IMR-90 (cell line): ENCODE measurements around the gene SEC23A. TPM values are rescaled to one million over a fixed set of nuclear protein-coding genes. Genes with fewer than 3 reads are reported as not detected.

Experiments used
- ATAC-seq: fragments of 200-7000 bp; cut with Tn5 transposase; 2 replicates; pipeline ENCODE4 v1.9.1; 2020; ENCODE audit warnings: low read depth, mild to moderate bottlenecking, moderate library complexity
- BruUV-seq: library from RNA; stranded (reverse); fragments of 400-500 nt; replicated peaks from 2 replicates; lab custom pipeline; 2021; lab: Mats Ljungman, UMichigan
- CTCF ChIA-PET: fragments of 300-600 bp; formaldehyde crosslinking; extraction: SDS; loops from one replicate; lab custom pipeline; 2021; ENCODE audit warnings: antibody characterized with exemption; lab: Yijun Ruan, JAX
- POLR2A ChIA-PET: fragments of 300-600 bp; sonication (Branson Sonifier 250); formaldehyde crosslinking; loops from one replicate; lab custom pipeline; 2022; ENCODE audit warnings: antibody characterized with exemption; ENCODE audit not compliant: unreplicated experiment; lab: Charles Lee
- DNase-seq: peaks from one replicate; pipeline ENCODE4 v3.0.0; 2013
- H2AFZ ChIP-seq: replicated peaks from 2 replicates; pipeline ENCODE3; 2013; ENCODE audit warnings: low read length, mild to moderate bottlenecking; ENCODE audit not compliant: poor library complexity
- H2AK5ac ChIP-seq: 2 replicates; pipeline ENCODE4 v1.6.1; 2013; ENCODE audit warnings: low read depth, low read length, inconsistent platforms
- H2AK9ac ChIP-seq: replicated peaks from 2 replicates; pipeline ENCODE3; 2013; ENCODE audit warnings: mild to moderate bottlenecking, low read depth, low read length, moderate library complexity; ENCODE audit not compliant: poor library complexity
- H2BK120ac ChIP-seq: 2 replicates; pipeline ENCODE4 v1.6.1; 2013; ENCODE audit warnings: low read depth, low read length, inconsistent platforms
- H2BK15ac ChIP-seq: 3 replicates; pipeline ENCODE4 v1.6.1; 2013; ENCODE audit warnings: low read depth, low read length, inconsistent platforms
- H2BK20ac ChIP-seq: 2 replicates; pipeline ENCODE4 v1.6.1; 2013; ENCODE audit warnings: low read depth, mild to moderate bottlenecking, inconsistent platforms, low read length, moderate library complexity
- H2BK5ac ChIP-seq: 2 replicates; pipeline ENCODE4 v1.6.1; 2013; ENCODE audit warnings: mild to moderate bottlenecking, low read depth, low read length, inconsistent platforms; ENCODE audit not compliant: poor library complexity, severe bottlenecking
- H3K14ac ChIP-seq: replicated peaks from 2 replicates; pipeline ENCODE4 v1.6.1; 2013; ENCODE audit warnings: low read depth, low read length, inconsistent platforms
- H3K18ac ChIP-seq: 2 replicates; pipeline ENCODE4 v1.6.1; 2013; ENCODE audit warnings: low read depth, low read length, control low read depth
- H3K23ac ChIP-seq: 2 replicates; pipeline ENCODE4 v1.6.1; 2013; ENCODE audit warnings: low read depth, low read length, inconsistent platforms
- H3K27ac ChIP-seq: 2 replicates; pipeline ENCODE4 v1.5.1; 2013; ENCODE audit warnings: mild to moderate bottlenecking, control low read depth, low read length; ENCODE audit not compliant: insufficient read depth
- H3K27me3 ChIP-seq: 2 replicates; pipeline ENCODE4 v1.6.1; 2013; ENCODE audit warnings: low read length; ENCODE audit not compliant: control insufficient read depth, insufficient read depth
- H3K36me3 ChIP-seq: 2 replicates; pipeline ENCODE4 v1.6.1; 2013; ENCODE audit warnings: low read length, mixed read lengths; ENCODE audit not compliant: control insufficient read depth, insufficient read depth
- H3K4ac ChIP-seq: 2 replicates; pipeline ENCODE4 v1.6.1; 2013; ENCODE audit warnings: low read depth, low read length, inconsistent platforms
- H3K4me1 ChIP-seq: 2 replicates; pipeline ENCODE4 v1.6.1; 2013; ENCODE audit warnings: low read length, mixed read lengths; ENCODE audit not compliant: control insufficient read depth, insufficient read depth
- H3K4me2 ChIP-seq: 2 replicates; pipeline ENCODE4 v1.6.1; 2013; ENCODE audit warnings: low read depth, mild to moderate bottlenecking, control low read depth, low read length, moderate library complexity
- H3K4me3 ChIP-seq: 2 replicates; pipeline ENCODE4 v1.5.1; 2013; ENCODE audit warnings: low read depth, mild to moderate bottlenecking, control low read depth, low read length, moderate library complexity; ENCODE audit not compliant: insufficient read depth
- H3K56ac ChIP-seq: 2 replicates; pipeline ENCODE4 v1.6.1; 2013; ENCODE audit warnings: low read length, inconsistent platforms; ENCODE audit not compliant: insufficient read depth; ENCODE audit errors: extremely low read depth
- H3K79me1 ChIP-seq, 2 experiments: 2 replicates each; pipeline ENCODE4 v1.6.1; 2013; ENCODE audit warnings: low read length in 2 of 2, inconsistent platforms in 1 of 2, low read depth in 1 of 2
- H3K9ac ChIP-seq: 2 replicates; pipeline ENCODE4 v1.6.1; 2013; ENCODE audit warnings: low read depth, low read length, control low read depth
- H3K9me1 ChIP-seq: 2 replicates; pipeline ENCODE4 v1.6.1; 2013; ENCODE audit warnings: low read length, inconsistent platforms; ENCODE audit not compliant: insufficient read depth
- H3K9me3 ChIP-seq: 2 replicates; pipeline ENCODE4 v1.6.1; 2013; ENCODE audit warnings: low read length; ENCODE audit not compliant: control insufficient read depth, insufficient read depth
- H4K20me1 ChIP-seq: 2 replicates; pipeline ENCODE4 v1.6.1; 2013; ENCODE audit warnings: low read length, inconsistent platforms; ENCODE audit not compliant: insufficient read depth
- H4K5ac ChIP-seq: 2 replicates; pipeline ENCODE4 v1.6.1; 2013; ENCODE audit warnings: mild to moderate bottlenecking, low read depth, low read length, control low read depth
- H4K8ac ChIP-seq, 2 experiments: 2 replicates each; pipeline ENCODE4 v1.6.1; 2013; ENCODE audit warnings: low read depth in 2 of 2, low read length in 2 of 2, control low read depth in 1 of 2, inconsistent platforms in 1 of 2
- H4K91ac ChIP-seq: 2 replicates; pipeline ENCODE4 v1.6.1; 2013; ENCODE audit warnings: low read depth, low read length, inconsistent platforms; ENCODE audit not compliant: insufficient read depth
- BHLHE40 ChIP-seq: fragments of 150-350 bp; IDR thresholded peaks from 2 replicates; pipeline ENCODE4 v1.6.1; 2016; ENCODE audit warnings: mild to moderate bottlenecking, low read depth, low read length
- CEBPB ChIP-seq: IDR thresholded peaks from 2 replicates; pipeline ENCODE4 v1.6.1; 2012; ENCODE audit warnings: low read depth, low read length, improper control_type of control experiment
- CHD1 ChIP-seq: IDR thresholded peaks from 2 replicates; pipeline ENCODE4 v1.6.1; 2012; ENCODE audit warnings: low read depth, low read length, improper control_type of control experiment
- CTCF ChIP-seq: conservative IDR thresholded peaks from 2 replicates; pipeline ENCODE4 v1.5.1; 2012; ENCODE audit warnings: mild to moderate bottlenecking, low read depth, low read length, improper control_type of control experiment
- ELK1 ChIP-seq: fragments of 150-350 bp; IDR thresholded peaks from 2 replicates; pipeline ENCODE4 v1.6.1; 2016; ENCODE audit warnings: low read depth, mild to moderate bottlenecking, low read length, moderate library complexity, borderline replicate concordance
- FOS ChIP-seq: fragments of 150-350 bp; IDR thresholded peaks from 2 replicates; pipeline ENCODE4 v1.6.1; 2016; ENCODE audit warnings: low read depth, low read length
- MAFK ChIP-seq: IDR thresholded peaks from 2 replicates; pipeline ENCODE4 v1.6.1; 2012; ENCODE audit warnings: low read depth, low read length, improper control_type of control experiment
- MAZ ChIP-seq: IDR thresholded peaks from 2 replicates; pipeline ENCODE4 v1.6.1; 2012; ENCODE audit warnings: low read depth, mild to moderate bottlenecking, low read length, improper control_type of control experiment, moderate library complexity, borderline replicate concordance
- MXI1 ChIP-seq: IDR thresholded peaks from 2 replicates; pipeline ENCODE4 v1.6.1; 2012; ENCODE audit warnings: low read depth, mild to moderate bottlenecking, low read length, moderate library complexity, borderline replicate concordance
- NFE2L2 ChIP-seq: fragments of 150-350 bp; IDR thresholded peaks from 2 replicates; pipeline ENCODE4 v1.6.1; 2016; ENCODE audit warnings: low read depth, mild to moderate bottlenecking, low read length
- POLR2A ChIP-seq: IDR thresholded peaks from 2 replicates; pipeline ENCODE4 v1.6.1; 2012; ENCODE audit warnings: mild to moderate bottlenecking, low read depth, low read length
- RAD21 ChIP-seq: IDR thresholded peaks from 2 replicates; pipeline ENCODE4 v1.6.1; 2012; ENCODE audit warnings: low read length, improper control_type of control experiment
- RCOR1 ChIP-seq: IDR thresholded peaks from 2 replicates; pipeline ENCODE4 v1.6.1; 2012; ENCODE audit warnings: mild to moderate bottlenecking, low read length, improper control_type of control experiment; ENCODE audit not compliant: insufficient replicate concordance
- RFX5 ChIP-seq: IDR thresholded peaks from 2 replicates; pipeline ENCODE4 v1.8.0; 2012; ENCODE audit warnings: low read depth, mild to moderate bottlenecking, low read length, moderate library complexity
- SMC3 ChIP-seq: fragments of 150-350 bp; IDR thresholded peaks from 2 replicates; pipeline ENCODE4 v1.6.1; 2016; ENCODE audit warnings: low read depth, mild to moderate bottlenecking, antibody characterized with exemption, low read length, moderate library complexity
- USF2 ChIP-seq: fragments of 150-350 bp; IDR thresholded peaks from 2 replicates; pipeline ENCODE4 v1.6.1; 2017; ENCODE audit warnings: mild to moderate bottlenecking, antibody characterized with exemption, low read length, low read depth
- WGBS, 2 experiments: methylation state at CpG; one replicate each; pipeline versions ENCODE4 v1.1.5 to v1.1.7; 2013; ENCODE audit warnings: missing lambda C conversion rate in 2 of 2; ENCODE audit not compliant: insufficient read length in 1 of 2; ENCODE audit errors: extremely low coverage in 2 of 2; 5-methylcytosine and 5-hydroxymethylcytosine counted together
- dilution Hi-C: fragments of 300-500 bp; cut with HindIII; formaldehyde crosslinking; loops from one replicate; pipeline ENCODE4 v1.14.3; 2018; ENCODE audit warnings: low sequenced_read_pairs; ENCODE audit not compliant: unreplicated experiment
- in situ Hi-C: fragments of 300-500 bp; cut with MboI; formaldehyde crosslinking; loops from 3 replicates; pipeline ENCODE4 v1.14.3; 2019; ENCODE audit warnings: low sequenced_read_pairs, inconsistent platforms, mixed read lengths
- intact Hi-C: fragments of 100-400 bp; cut with micrococcal nuclease; formaldehyde crosslinking; loops from 2 replicates; pipeline ENCODE4 v1.10.0; 2022
- polyA plus RNA-seq, 3 experiments: library from polyadenylated mRNA; depleted of rRNA; stranded (reverse); fragments of >200 nt; gene quantifications; 2 replicates each; pipeline ENCODE4 v1.2.3, GENCODE V29; 2012; ENCODE audit warnings: low replicate concordance in 1 of 3
- total RNA-seq: library from RNA; depleted of rRNA; stranded (reverse); fragments of >200 nt; gene quantifications from 2 replicates; pipeline ENCODE4 v1.2.3, GENCODE V29; 2012

The SEC23A gene
- total and polyA plus RNA-seq, 2 of the 4 experiments (the other 2 are of a cell fraction) = 141 to 609 TPM

- H2AFZ ChIP-seq = no peak overlapping the region
- H4K91ac ChIP-seq = no peak overlapping the region
- no peak overlapping the region for H2AK5ac ChIP-seq
- H3K79me1 ChIP-seq = peaks cover 7 to 11% of the 10 kb centered on the region in 2 experiments
- in situ Hi-C loops (no loop called here), dilution Hi-C loops (no loop called here), intact Hi-C loops (loop anchor here (5.0 kb wide), 1 partner anchor 41 kb away; no protein-coding TSS in a partner anchor)
- H3K56ac ChIP-seq = no peak overlapping the region
- H3K4ac ChIP-seq = no peak overlapping the region
- no peaks in the 10 kb centered on the region for H4K20me1 ChIP-seq
- no peaks in the 10 kb centered on the region for H3K9me3 ChIP-seq
- CTCF ChIA-PET = no interaction called here
- H2BK15ac ChIP-seq = no peak overlapping the region
- H3K36me3 ChIP-seq = peaks cover 39% of the 10 kb centered on the region
- H2AK9ac ChIP-seq = no peak overlapping the region
- H2BK120ac ChIP-seq = no peak overlapping the region
- no peak overlapping the region for H2BK20ac ChIP-seq
- DNase-seq = no peak
- no peak for TF ChIP-seq RCOR1
- no peak for TF ChIP-seq BHLHE40
- TF ChIP-seq FOS = no peak
- TF ChIP-seq CEBPB = no peak
- no peak for TF ChIP-seq MXI1
- TF ChIP-seq USF2 = no peak
- no peak for TF ChIP-seq ELK1
- no peak for TF ChIP-seq MAFK
- no peak for TF ChIP-seq RAD21
- no peak for TF ChIP-seq MAZ
- TF ChIP-seq CTCF = no peak
- TF ChIP-seq CHD1 = no peak
- no peak for TF ChIP-seq POLR2A
- no peak for TF ChIP-seq SMC3
- TF ChIP-seq RFX5 = no peak
- no peak for TF ChIP-seq NFE2L2
- ATAC-seq = no peak
- no TSS peak for BruUV-seq
- H3K27me3 ChIP-seq = no peaks in the 10 kb centered on the region
- no peak overlapping the region for H3K4me3 ChIP-seq
- H3K4me2 ChIP-seq = no peak overlapping the region
- no peaks in the 10 kb centered on the region for H3K4me1 ChIP-seq
- H3K23ac ChIP-seq = no peak overlapping the region
- 87 to 100% methylated on average over 2 to 5 of the region's 5 CpGs for WGBS, 2 experiments
- H3K9ac ChIP-seq = no peak overlapping the region
- H2BK5ac ChIP-seq = peak overlapping the region; percentile 37
- no peak overlapping the region for H3K27ac ChIP-seq
- no peak overlapping the region for H3K14ac ChIP-seq
- no peak overlapping the region for H4K8ac ChIP-seq
- no peak overlapping the region for H4K5ac ChIP-seq
- H3K18ac ChIP-seq = no peak overlapping the region
- no peaks in the 10 kb centered on the region for H3K9me1 ChIP-seq
- POLR2A ChIA-PET = no interaction called here
Measured at GRCh38 chr14:39036760-39037159, 66.3 kb downstream of the SEC23A start.
